SU-DHL-6 (cell line): Measurements from ENCODE around the gene F2R.

Experiments
- H2AFZ ChIP-seq: fragments of 200-600 bp; sonication (generic); 2 replicates; pipeline ENCODE4 v1.6.1; 2014; ENCODE audit warnings: low read depth, mild to moderate bottlenecking, moderate library complexity, mixed read lengths, antibody characterized with exemption, low read length; ENCODE audit not compliant: severe bottlenecking
- H3F3A ChIP-seq: fragments of 200-600 bp; shearing (Covaris generic); 2 replicates; pipeline ENCODE4 v1.6.0; 2016; ENCODE audit warnings: antibody characterized with exemption, mild to moderate bottlenecking; ENCODE audit not compliant: insufficient read depth
- H3K27ac ChIP-seq: fragments of 200-600 bp; sonication (generic); 2 replicates; pipeline ENCODE4 v1.5.1; 2016; ENCODE audit warnings: low read depth, mild to moderate bottlenecking, low read length, moderate library complexity, mixed read lengths
- H3K27me3 ChIP-seq: fragments of 200-600 bp; sonication (generic), shearing (Covaris generic); 2 replicates; pipeline ENCODE4 v1.6.0; 2014; ENCODE audit warnings: mild to moderate bottlenecking, low read length
- H3K36me3 ChIP-seq: fragments of 200-600 bp; sonication (generic); 2 replicates; pipeline ENCODE4 v1.6.1; 2014; ENCODE audit warnings: mild to moderate bottlenecking, low read length, mixed read lengths
- H3K4me2 ChIP-seq: fragments of 300-600, 200-600 bp; shearing (Covaris generic), sonication (generic); 2 replicates; pipeline ENCODE4 v1.6.0; 2014; ENCODE audit warnings: low read length, low read depth, mild to moderate bottlenecking; ENCODE audit not compliant: poor library complexity, severe bottlenecking
- H3K4me3 ChIP-seq: fragments of 200-600 bp; sonication (generic); 2 replicates; pipeline ENCODE4 v1.5.1; 2014; ENCODE audit warnings: antibody characterized with exemption, low read length, mild to moderate bottlenecking, mixed read lengths; ENCODE audit not compliant: insufficient read depth, poor library complexity, severe bottlenecking
- H3K79me2 ChIP-seq: fragments of 200-600 bp; sonication (generic); 2 replicates; pipeline ENCODE4 v1.6.1; 2014; ENCODE audit warnings: mild to moderate bottlenecking, low read length, moderate library complexity; ENCODE audit not compliant: insufficient read depth
- H3K9ac ChIP-seq: fragments of 200-600 bp; sonication (generic); 2 replicates; pipeline ENCODE4 v1.7.0; 2014; ENCODE audit warnings: mild to moderate bottlenecking, low read length
- H3K9me2 ChIP-seq: fragments of 200-600 bp; sonication (generic); replicated peaks from 2 replicates; pipeline ENCODE4 v1.6.1; 2014; ENCODE audit warnings: low read length; ENCODE audit not compliant: insufficient read depth
- H3K9me3 ChIP-seq: fragments of 200-600 bp; sonication (generic); 2 replicates; pipeline ENCODE4 v1.6.1; 2014; ENCODE audit warnings: low read length, mixed read lengths; ENCODE audit not compliant: insufficient read depth
- H4K20me1 ChIP-seq: fragments of 200-600 bp; sonication (generic); 2 replicates; pipeline ENCODE4 v1.6.1; 2014; ENCODE audit warnings: low read depth, mild to moderate bottlenecking, antibody characterized with exemption, low read length, moderate library complexity, mixed read lengths
- EZH2phosphoT487 ChIP-seq: fragments of 200-600 bp; sonication (generic), shearing (Covaris generic); conservative IDR thresholded peaks from 2 replicates; pipeline ENCODE4 v1.6.1; 2018; ENCODE audit warnings: mild to moderate bottlenecking, antibody characterized with exemption, low read length, moderate library complexity, mixed read lengths
- TF ChIP-seq, protein P1 (sequence below): fragments of 200-600 bp; sonication (generic); IDR thresholded peaks from one replicate; pipeline ENCODE4 v1.5.1; 2017; ENCODE audit warnings: antibody characterized with exemption, mild to moderate bottlenecking, low read length, moderate library complexity; ENCODE audit not compliant: insufficient read depth, poor library complexity, severe bottlenecking

F2R gene

DNA sequence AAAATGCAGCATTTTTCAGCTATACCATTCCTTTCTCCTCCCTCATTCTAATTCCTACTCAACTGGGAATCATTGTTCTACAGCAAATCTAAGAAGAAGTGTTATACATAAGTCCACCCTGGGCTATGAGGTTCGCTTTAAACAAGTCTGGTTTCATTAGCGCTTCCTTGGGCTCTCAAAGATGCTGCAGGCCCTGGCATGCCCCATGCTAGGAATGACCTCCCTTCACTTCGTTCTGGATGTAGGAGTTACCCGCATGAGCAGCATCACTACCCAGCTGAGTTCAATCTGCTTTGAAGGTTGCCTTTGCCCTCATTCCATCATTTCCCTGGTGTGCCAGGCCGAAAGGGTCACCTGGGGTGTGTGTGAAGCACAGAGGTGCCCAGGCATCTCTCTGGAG is 35.4 kb downstream of the F2R start:
- no peak overlapping the region for H3K27ac ChIP-seq
- H3K4me2 ChIP-seq = no peak overlapping the region
- H3K36me3 ChIP-seq = no peaks in the 10 kb centered on the region
- no peaks in the 10 kb centered on the region for H3F3A ChIP-seq
- H3K9ac ChIP-seq = no peak overlapping the region
- no peaks in the 10 kb centered on the region for H3K27me3 ChIP-seq
- no peak for TF ChIP-seq EZH2phosphoT487
- TF ChIP-seq, protein P1, sequence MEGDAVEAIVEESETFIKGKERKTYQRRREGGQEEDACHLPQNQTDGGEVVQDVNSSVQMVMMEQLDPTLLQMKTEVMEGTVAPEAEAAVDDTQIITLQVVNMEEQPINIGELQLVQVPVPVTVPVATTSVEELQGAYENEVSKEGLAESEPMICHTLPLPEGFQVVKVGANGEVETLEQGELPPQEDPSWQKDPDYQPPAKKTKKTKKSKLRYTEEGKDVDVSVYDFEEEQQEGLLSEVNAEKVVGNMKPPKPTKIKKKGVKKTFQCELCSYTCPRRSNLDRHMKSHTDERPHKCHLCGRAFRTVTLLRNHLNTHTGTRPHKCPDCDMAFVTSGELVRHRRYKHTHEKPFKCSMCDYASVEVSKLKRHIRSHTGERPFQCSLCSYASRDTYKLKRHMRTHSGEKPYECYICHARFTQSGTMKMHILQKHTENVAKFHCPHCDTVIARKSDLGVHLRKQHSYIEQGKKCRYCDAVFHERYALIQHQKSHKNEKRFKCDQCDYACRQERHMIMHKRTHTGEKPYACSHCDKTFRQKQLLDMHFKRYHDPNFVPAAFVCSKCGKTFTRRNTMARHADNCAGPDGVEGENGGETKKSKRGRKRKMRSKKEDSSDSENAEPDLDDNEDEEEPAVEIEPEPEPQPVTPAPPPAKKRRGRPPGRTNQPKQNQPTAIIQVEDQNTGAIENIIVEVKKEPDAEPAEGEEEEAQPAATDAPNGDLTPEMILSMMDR = no peak
- no peaks in the 10 kb centered on the region for H3K9me3 ChIP-seq
- H3K4me3 ChIP-seq = no peak overlapping the region
- no peaks in the 10 kb centered on the region for H3K79me2 ChIP-seq
- no peak overlapping the region for H2AFZ ChIP-seq
- no peaks in the 10 kb centered on the region for H4K20me1 ChIP-seq
- H3K9me2 ChIP-seq = no peaks in the 10 kb centered on the region

DNA sequence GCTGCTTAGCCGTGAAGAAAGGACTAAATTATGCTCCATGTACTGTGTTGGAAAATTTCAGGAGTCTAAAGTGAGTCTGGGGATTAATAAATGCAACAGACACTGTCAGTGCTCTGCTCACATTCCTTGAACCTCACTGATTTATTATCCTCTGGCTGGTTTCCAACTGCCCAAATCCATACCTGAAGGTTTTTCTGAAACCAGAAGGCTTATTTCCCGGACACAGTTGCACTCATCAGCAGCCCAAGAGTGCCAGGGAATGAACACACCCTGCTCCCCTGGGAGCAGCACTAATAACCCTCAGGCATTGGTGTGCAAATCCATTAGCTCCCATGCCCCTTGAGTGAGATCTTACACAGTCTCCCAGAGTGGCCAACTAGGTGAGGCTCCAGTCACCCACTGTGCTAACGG is 38.7 kb downstream of the F2R start:
- Histone ChIP-seq H3K9me2 (no peaks in the 10 kb centered on the region), H3K9me3 (no peaks in the 10 kb centered on the region), H2AFZ (no peak overlapping the region), H3K36me3 (no peaks in the 10 kb centered on the region), H4K20me1 (no peaks in the 10 kb centered on the region), H3K79me2 (no peaks in the 10 kb centered on the region), H3F3A (no peaks in the 10 kb centered on the region), H3K9ac (no peak overlapping the region), H3K4me2 (no peak overlapping the region), H3K27me3 (no peaks in the 10 kb centered on the region), H3K27ac (no peak overlapping the region), H3K4me3 (no peak overlapping the region)
- TF ChIP-seq, protein P1 = no peak
- no peak for TF ChIP-seq EZH2phosphoT487

DNA sequence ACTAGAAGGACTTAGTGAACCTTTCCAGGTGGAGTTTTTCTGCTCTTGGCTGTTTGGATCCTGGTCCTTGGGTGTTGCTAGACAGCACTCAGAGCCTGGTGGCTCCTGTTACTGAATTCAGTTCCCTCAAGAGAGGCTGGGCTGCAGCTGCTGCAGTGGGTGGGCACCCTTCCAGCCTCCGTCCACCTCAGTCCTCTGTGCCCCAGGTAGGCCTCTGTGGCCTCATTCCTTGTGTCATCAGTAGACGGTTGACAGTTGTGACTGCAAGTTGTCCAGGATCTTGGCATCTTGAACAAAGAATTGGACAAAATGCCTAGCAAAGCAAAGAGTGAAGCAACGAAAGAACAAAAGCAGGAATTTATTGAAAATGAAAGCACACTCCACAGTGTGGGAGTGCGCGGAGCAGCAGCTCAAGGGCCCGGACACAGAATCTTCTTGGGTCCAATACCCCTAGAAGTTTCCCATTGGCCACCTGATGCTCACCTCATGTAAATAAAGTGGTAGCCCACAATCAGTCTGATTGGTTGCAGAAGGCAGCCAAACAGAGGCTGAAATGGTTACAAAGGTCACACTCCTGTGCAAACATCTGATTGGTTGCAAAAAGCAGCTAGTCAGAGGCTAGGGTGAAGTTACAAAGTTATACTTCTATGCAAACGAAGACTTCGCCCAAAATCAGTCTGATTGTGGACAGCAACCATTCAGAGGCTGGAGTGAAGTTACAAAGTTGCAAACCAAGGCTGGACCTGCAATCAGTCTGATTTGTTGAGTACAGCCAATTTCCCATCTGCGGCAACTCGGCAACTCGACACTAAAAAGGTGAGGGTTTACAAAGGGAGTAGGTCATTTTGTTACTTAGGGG is 40.1 kb downstream of the F2R start:
- Histone ChIP-seq H3K4me3 (no peak overlapping the region), H3K27me3 (no peaks in the 10 kb centered on the region), H3K9ac (no peak overlapping the region), H3K36me3 (no peaks in the 10 kb centered on the region), H2AFZ (no peak overlapping the region), H3K4me2 (no peak overlapping the region), H3F3A (no peaks in the 10 kb centered on the region), H3K9me2 (no peaks in the 10 kb centered on the region), H3K79me2 (no peaks in the 10 kb centered on the region), H3K9me3 (no peaks in the 10 kb centered on the region), H4K20me1 (no peaks in the 10 kb centered on the region), H3K27ac (no peak overlapping the region)
- no peak for TF ChIP-seq EZH2phosphoT487
- TF ChIP-seq, protein P1 = no peak
